ENCODE results near the gene EPHB6. TPM values are rescaled to one million over a fixed set of nuclear protein-coding genes. Genes with fewer than 3 reads are reported as not detected.

EPHB6 gene
- total RNA-seq, 3 donors from 2014 or later: 5.2 to 29.8 (median 29.6) TPM

GRCh38 chr7:142908290-142908689 lies 53.4 kb downstream of the EPHB6 start:
- H3K9me3 ChIP-seq: peaks cover 5 to 7% of the 10 kb centered on the region in 2 donors
- DNase-seq (ENCODE audit: low spot score in 2 of 2): no peak
- H3K27me3 ChIP-seq: no peaks in the 10 kb centered on the region
- no peaks in the 10 kb centered on the region for H3K4me1 ChIP-seq
- H3K36me3 ChIP-seq: no peaks in the 10 kb centered on the region
- TF ChIP-seq POLR2AphosphoS5 (IDR thresholded peaks at IDR 0.05): no peak
- no peak for TF ChIP-seq CTCF (IDR thresholded peaks at IDR 0.05)
- intact Hi-C loops (cut with DNase I; ENCODE audit: low total_unique reads): no loop called here
- no peak overlapping the region for H3K4me3 ChIP-seq
- peak overlapping the region in 1 of 2 donors; percentile 69 for H3K27ac ChIP-seq

GRCh38 chr7:142908921-142909890 lies 54.3 kb downstream of the EPHB6 start:
- Histone ChIP-seq H3K4me1 (no peaks in the 10 kb centered on the region), H3K36me3 (no peaks in the 10 kb centered on the region), H3K27ac (peak overlapping the region in 1 of 2 donors; percentile 69), H3K9me3 (peaks cover 4% of the 10 kb centered on the region in 2 donors), H3K27me3 (no peaks in the 10 kb centered on the region), H3K4me3 (no peak overlapping the region)
- TF ChIP-seq POLR2A (IDR thresholded peaks at IDR 0.05) (no peak), CTCF (IDR thresholded peaks at IDR 0.05) (no peak), POLR2AphosphoS5 (IDR thresholded peaks at IDR 0.05) (no peak)
- no peak for DNase-seq (ENCODE audit: low spot score in 2 of 2)
- intact Hi-C loops (cut with DNase I; ENCODE audit: low total_unique reads): no loop called here

GRCh38 chr7:142910031-142910433 lies 55.2 kb downstream of the EPHB6 start:
- H3K27me3 ChIP-seq: no peaks in the 10 kb centered on the region
- H3K4me1 ChIP-seq: no peaks in the 10 kb centered on the region
- no peak for DNase-seq (ENCODE audit: low spot score in 2 of 2)
- intact Hi-C loops (cut with DNase I; ENCODE audit: low total_unique reads): no loop called here
- no peaks in the 10 kb centered on the region for H3K36me3 ChIP-seq
- no peak overlapping the region for H3K4me3 ChIP-seq
- H3K9me3 ChIP-seq: no peaks in the 10 kb centered on the region
- TF ChIP-seq POLR2A (IDR thresholded peaks at IDR 0.05) (no peak), POLR2AphosphoS5 (IDR thresholded peaks at IDR 0.05) (no peak), CTCF (IDR thresholded peaks at IDR 0.05) (no peak)
- H3K27ac ChIP-seq: no peak overlapping the region

GRCh38 chr7:142910481-142910880 lies 55.6 kb downstream of the EPHB6 start:
- Histone ChIP-seq H3K27me3 (no peaks in the 10 kb centered on the region), H3K9me3 (no peaks in the 10 kb centered on the region), H3K36me3 (no peaks in the 10 kb centered on the region), H3K27ac (no peak overlapping the region), H3K4me3 (no peak overlapping the region), H3K4me1 (no peaks in the 10 kb centered on the region)
- no peak for DNase-seq (ENCODE audit: low spot score in 2 of 2)
- intact Hi-C loops (cut with DNase I; ENCODE audit: low total_unique reads): no loop called here
- TF ChIP-seq POLR2A (IDR thresholded peaks at IDR 0.05) (no peak), CTCF (IDR thresholded peaks at IDR 0.05) (no peak), POLR2AphosphoS5 (IDR thresholded peaks at IDR 0.05) (no peak)

- no peak for DNase-seq (ENCODE audit: low spot score in 2 of 2)
- Histone ChIP-seq H3K27me3 (no peaks in the 10 kb centered on the region), H3K4me3 (no peak overlapping the region), H3K4me1 (no peaks in the 10 kb centered on the region), H3K9me3 (no peaks in the 10 kb centered on the region), H3K36me3 (no peaks in the 10 kb centered on the region), H3K27ac (no peak overlapping the region)
- TF ChIP-seq POLR2A (IDR thresholded peaks at IDR 0.05) (no peak), CTCF (IDR thresholded peaks at IDR 0.05) (no peak), POLR2AphosphoS5 (IDR thresholded peaks at IDR 0.05) (no peak)
- intact Hi-C loops (cut with DNase I; ENCODE audit: low total_unique reads): no loop called here
Observed at GRCh38 chr7:142913051-142913450, 58.2 kb downstream of the EPHB6 start.

All from breast epithelium (tissue), 4 donors.